HK-2 (cell line): ENCODE data around the gene AATK.
A peak's percentile ranks its signal among the peaks of the same experiment; 100 is the strongest.

Experiments used
- DNase-seq: peaks from one replicate; pipeline ENCODE4 v3.0.0-alpha.2; 2018; ENCODE audit not compliant: unreplicated experiment

Gene AATK

DNA sequence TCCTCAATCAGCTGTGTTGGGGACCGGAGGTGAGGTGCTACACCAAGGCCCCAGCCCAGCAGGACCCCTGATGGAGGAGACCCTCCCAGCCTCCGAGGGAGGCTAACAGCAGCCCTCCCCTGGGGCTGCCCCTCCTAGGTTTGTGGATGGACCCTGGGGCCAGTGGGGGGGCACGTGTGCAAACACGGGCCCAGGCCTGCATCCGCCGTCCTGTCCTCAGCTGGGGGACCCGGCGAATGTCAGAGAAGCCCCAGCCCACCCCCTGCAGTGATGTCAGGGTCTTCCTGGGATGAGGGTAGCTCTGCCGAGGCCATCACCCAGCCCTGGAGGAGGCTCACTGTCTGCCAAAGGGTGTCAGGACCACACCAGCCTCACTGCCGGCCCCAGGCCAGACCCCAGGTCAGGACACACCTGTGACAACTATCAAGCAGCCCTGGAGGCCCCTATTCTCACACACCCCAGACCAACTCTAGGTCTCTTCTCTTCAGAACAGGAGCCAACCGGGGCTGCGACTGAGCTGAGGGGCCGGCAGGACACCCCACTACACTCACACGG lies 30.0 kb upstream of the AATK start:
- no peak for DNase-seq

DNA sequence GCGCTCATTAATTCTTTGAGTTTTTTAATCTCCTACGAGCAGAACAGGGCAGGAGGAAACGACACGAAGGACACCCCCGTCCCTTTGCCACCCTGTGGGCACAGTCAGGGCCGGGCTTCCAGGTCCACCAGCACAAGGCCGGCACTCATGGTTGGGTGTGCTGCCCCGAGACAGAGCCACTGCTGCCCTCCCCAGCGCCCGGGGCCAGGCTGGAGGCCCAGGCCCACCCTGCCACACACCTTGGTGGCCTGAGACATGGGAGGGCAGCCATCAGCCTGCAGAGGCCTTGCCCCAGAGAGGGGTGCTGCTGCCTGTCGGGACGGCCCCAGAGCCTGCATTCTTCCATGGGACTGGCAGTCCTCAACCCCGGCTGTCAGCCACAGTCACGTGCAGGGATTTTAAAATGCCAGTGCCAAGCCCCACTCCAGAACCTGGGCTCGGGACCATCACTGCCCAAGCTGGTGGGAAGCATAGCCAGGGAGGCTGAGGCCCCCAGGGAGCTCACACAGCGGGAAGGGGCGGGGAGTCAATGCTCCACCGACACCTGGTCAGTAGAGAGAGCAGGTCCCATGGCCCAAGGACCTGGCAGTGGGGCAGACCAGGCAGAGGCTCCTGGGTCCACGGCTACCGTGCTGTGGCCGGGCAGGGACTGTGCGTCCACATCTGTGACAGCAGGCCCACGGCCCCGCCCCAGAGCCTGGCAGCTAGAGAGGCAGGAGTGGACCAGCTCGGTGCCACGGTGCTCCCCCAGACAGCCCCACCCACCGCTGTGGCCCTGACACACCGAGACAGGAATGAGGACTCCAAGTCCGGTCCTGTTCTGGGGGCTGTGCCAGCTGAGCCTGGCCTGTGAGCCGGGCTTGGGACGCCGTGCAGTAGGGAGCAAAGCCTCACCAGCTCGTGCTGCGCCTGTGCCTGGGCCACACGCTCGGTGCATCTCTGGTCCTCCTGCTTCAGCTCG lies 29.2 kb upstream of the AATK start:
- no peak for DNase-seq

DNA sequence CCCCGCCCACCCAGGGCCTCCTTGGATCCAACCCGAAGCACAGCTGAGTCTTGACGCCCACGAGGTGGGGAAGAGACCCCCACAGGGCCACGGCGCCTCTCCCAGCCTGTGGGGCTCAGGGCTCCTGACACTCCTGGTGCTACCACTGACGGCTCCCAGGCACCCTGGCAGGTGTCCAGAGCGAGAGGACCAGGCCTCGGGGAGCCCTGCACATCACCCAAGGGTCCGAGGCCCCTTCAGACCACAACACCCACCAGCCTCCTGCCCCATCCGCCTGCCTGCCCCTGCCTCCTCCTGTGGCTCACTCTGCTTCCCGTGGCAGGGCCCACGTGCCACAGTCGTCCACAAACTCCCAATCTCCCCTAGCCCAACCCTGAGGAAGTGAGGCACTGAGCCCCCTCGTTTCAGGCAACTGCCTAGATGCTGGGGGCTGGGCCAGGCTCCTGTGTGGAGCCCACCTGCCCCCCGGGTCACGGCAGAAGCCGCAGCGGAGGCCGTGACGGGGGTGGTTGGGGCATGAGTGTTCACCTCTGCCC lies 28.3 kb upstream of the AATK start:
- no peak for DNase-seq

DNA sequence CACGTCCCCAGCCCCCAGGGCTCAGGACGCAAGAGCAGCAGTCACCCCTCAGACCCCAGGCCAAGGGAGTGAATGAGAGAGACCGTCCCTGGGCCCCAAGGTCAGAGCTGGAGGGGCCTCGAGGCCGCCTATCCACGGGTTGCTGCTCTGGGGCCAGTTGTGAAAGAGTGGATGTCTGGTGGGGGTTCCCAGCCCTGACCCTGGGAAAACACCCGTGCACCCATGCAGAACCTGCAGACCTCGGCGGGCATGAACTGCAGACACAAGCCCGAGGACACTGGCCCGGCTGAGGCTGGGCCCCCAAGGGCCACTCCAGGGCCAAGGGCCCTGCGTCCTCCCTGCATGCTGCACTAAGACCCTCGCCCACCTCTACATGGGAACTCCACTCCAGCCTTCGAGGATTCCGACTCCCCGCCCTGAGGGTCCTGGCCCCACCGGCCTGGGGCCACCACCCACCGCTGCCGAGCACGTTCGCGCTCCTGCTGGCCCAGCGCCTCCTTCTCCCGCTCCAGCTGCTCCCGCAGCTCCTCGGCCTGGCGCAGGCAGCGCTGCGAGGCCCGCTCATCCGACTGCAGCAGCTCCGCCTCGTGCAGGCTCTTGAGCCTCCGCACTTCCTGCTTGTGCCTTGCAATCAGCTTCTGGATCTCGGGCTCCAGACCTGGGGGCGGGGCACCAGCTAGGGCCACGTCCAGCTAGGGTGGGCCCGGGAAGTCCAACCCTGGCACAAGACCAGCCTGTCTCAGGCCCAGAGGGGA lies 27.6 kb upstream of the AATK start:
- no peak for DNase-seq

DNA sequence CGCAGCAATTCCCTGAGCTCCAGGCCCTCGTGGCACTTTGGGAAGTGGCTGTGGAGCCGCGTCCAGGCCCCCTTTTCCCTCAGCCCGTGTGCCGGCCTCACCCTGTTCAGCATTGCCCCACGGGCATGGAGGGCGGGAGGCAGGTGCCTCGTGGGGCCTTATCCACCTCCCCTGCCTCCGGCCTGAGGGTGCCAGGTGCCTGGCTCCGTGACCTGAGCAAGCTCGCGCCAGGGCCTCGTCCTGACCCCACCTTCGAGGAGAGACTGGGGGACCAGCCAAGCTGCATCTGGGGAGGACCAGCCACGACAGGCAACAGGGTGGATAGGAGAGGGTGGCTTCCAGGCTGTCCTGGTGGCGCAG lies 27.0 kb upstream of the AATK start:
- DNase-seq: no peak

DNA sequence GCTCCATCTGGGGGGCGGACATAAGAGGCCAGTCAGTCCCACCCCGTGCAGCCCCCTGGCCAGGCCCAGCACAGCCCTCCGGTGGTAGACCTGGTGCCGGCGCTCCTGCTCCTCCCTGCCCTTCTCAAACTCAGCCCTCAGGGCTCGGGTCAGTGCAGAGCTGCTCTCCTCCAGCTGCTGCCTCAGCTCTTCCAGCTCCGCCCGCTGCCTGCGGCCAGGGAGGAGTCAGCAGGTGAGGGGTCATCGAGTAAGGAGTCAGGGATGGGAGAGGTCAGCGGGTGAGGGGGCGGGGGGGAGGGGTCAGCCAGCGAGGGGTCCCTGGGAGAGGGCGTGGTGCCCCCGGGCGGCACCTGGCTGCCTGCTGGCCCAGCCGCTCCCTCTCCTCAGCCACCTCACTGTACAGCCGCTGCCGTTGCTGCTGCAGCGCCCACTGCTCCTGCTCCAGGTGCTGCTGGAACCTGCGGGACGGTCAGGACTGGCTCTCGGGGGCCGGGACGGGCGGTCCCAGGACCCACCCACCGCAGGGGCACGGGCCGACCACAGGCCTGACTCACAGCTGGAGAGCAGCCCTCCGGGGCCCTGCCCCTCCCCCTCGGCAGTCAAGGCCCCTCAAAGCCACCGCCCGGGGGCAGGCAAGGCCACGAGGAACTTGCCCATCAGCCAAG lies 26.5 kb upstream of the AATK start:
- no peak for DNase-seq

DNA sequence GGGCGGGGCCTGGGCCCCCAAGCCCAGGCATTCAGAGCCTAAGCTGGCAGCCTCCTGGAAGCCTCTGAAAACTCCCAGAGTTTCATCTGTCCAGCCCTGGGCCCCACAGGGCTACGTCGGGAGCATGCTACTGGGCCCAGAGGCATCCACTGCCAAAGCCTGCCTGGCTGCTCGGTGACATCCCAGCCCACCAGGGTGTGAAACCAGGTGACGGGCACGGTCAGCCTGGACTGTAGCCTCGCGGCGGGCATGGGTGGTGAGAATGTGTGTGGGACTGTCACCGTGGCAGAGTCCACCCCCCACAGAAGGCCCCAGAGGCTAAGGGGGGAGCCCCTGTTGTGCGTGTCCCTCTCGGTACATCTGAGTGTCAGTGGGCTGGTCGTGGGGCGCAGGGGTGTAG lies 25.6 kb upstream of the AATK start:
- no peak for DNase-seq

DNA sequence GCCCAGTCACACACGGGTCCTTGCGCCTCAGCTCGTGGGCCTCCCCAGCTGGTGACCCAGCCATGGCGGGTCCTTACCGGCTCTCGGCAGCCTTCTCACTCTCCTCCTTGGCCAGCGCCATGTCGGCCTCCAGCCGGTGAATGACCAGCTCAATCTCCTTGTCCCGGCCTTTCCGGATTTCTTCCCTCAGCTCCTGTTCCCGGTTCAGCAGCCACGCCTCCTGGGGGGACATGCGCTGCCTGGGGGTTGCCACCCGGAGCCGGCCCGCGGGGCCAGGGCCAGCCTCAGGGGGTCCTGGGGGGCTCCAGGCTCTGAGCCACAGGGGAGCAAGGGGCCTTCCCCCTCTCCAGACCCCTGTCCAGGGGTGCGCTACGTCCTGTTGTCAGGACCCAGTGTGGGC lies 25.1 kb upstream of the AATK start:
- no peak for DNase-seq

DNA sequence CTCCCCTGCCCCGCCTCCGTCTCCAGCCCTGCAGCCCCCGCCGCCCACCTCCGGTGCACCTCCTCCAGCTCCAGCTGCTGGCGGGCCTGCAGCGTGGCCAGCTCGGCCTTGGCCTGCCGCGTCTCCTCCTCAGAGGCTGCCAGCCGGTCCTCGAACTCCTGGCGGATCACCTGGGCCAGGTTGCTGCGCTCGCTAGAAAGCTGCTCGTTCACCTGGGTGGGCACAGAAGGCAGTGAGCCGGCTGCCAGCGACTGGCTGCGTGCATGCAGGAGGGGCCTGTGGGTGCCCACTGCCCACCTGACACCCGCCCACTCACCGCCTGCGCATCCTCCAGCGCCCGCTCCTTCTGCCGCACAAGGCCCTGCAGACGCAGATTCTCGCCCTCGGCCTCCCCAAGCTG lies 24.6 kb upstream of the AATK start:
- DNase-seq: no peak

DNA sequence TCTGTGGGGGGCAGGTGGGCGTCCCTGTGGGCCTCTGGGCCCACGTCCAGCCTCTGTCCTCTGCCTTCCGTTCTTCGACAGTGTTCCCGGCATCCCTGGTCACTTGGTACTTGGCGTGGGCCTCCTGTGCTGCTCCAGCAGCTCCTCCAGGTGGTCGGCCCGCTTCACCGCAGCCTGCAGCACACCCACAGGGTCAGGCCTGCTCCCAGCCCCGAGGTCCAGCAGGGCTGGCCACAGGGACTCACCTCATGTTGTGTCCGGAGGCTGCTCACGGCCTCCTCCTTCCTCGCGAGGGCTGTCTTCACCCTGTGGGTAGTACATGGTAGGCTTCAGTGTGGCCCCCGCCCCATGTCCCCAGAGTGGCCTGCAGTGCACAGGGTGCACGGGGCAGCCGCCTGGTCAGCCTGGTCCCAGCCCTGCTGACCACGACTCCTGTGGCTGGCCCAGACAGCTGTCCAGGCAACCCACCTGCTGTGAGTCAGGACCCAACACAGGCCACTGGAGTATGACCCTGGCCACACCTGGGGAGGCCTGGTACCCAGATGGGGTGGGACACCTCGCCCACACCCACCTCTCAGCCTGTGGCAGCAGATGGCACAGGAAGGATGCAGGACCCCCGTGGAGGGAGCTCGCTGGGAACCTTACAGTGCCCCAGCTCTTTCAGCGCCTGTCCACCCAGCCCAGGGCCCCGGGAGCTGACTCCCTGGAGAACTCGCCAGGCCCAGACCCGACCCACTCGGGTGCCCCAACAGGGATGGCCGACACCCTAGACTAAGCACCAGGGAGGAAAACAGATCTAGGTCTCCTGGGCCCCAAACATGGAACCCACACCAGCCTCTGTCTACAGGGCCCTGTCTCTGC lies 23.9 kb upstream of the AATK start:
- peak; percentile 30 for DNase-seq

DNA sequence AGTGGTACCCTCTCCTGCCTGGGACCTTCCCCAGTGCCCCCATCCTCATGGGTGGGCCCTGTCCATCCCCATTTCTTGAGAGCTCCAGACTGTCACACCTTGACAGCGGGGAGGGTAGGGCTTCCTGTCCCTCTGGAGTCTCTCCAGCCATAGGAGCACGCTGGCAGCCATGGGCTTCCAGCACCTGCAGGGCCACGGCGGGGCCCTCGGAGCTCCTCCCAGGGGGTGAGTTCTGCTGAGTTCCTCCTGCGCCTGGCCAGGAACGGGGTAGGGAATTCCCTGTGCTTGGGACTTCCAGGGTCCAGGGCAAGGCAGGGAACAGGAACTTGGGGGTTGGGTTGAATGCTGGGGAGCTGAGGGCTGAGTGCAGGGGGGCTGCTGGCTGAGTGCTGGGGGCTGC lies 23.0 kb upstream of the AATK start:
- DNase-seq: no peak

DNA sequence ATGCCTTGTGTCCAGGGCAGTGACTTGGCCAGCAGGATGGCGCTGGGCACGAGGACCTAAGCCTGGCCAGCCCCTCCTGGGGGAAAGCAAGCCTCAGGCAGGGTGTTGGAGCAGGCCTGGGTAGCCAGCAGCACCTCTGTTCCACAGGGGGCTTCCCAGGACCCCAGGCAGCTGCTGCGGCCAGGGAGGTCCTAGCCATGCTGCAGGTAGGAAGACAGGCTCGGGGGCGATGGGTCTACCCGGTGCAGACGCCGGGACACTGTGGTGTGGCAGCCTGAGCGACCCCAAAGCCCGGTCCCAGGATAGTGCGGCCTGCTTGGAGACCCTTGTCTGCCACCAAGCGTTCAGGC lies 22.4 kb upstream of the AATK start:
- no peak for DNase-seq

DNA sequence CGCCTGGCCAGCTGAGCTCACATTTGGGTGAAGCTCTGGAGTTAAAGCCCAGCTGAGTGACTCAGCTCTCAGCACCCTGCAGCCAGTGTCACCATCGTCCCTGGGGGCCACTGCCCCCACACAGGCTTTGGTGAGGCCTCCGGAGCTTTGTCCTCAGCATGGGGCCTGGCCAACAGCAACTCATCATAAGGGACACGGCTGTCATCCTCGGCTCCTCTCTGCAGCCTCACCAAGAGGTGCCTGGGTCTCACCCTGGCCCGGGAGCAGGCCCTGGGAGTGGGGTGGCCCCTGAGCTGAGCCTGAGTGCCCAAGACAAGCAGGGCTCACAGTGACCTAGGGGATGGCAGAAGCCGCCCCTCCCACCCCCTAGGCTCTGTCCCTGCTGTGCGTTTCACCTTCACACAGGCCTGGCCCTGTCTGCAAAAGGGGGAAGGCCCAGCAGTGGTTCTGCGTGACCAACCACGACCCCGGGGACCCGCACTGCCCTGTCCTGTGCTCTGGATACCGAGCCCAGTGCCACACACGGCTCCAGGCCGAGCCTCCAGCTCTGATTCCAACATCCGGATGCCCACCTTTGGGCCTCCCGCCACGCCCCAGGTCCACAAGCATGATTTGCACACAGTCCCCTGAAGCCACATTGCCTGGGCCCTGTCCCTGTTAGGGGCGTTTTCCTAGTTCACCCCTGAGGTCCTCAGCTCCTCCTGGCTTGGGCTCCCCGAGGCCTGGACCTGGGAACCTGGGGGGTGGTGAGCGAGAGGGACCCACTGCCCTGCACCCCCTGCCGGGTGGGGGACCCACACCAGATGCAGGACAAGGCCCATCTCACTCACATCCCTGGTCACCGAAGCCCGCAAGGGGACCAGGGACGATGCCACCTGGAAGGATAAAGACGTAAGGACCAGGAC lies 21.8 kb upstream of the AATK start:
- no peak for DNase-seq

DNA sequence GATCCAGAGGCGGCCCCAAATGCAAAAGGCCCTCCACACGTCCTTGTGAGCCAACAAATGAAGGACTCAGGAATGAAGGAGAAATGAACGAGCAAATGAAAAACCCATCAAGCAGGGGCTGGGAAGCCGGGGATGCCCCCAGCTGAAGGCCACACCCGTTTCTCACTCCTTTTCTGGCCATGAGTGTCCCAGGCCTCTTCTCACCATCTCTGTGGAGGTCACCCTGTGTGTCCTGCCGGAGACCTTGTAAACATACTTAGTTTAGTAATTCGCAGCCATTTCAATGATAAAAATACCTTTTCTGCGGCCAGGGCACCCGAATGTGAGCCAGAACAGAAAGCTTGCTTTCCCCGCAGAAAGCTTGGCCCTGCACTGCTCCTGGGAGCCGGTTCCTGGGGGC lies 21.1 kb upstream of the AATK start:
- DNase-seq: no peak

DNA sequence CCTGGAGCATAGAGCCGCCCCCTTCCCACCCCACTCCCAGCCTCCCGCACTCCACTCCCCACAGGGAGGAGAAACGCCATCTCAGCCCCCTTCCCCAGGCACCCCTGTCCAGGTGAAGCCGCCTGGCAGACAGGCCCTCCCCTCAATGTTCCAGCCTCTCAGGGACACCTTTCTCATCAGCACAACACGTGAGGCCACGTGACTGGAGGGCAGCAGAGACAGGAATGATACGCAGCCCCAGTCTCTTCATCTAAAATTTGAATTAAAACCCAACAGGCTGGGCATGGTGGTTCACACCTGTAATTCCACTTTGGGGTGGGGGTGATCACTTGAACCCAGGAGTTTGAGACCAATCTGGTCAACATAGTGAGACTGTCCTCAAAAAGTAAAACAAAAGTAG lies 20.2 kb upstream of the AATK start:
- DNase-seq: no peak

DNA sequence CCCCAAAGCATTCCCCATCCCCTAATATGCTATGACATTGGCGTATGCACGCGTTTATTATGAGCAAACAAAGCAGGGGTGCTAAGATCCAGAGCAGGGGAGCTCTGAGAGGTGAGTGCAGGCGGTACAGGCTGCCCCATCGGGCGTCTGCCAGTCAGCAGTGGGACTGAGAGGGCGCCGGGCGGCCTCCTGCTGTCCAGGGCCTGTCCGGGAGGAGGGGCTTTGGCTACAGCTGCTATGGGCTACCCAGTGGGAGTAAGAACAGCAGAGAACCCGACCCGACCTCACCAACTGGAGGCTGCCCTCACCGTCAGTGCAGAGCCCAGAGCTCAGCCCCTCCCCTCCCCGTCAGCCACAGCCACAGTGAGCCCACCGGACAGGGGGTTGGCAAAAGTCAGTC lies 18.5 kb upstream of the AATK start:
- no peak for DNase-seq

DNA sequence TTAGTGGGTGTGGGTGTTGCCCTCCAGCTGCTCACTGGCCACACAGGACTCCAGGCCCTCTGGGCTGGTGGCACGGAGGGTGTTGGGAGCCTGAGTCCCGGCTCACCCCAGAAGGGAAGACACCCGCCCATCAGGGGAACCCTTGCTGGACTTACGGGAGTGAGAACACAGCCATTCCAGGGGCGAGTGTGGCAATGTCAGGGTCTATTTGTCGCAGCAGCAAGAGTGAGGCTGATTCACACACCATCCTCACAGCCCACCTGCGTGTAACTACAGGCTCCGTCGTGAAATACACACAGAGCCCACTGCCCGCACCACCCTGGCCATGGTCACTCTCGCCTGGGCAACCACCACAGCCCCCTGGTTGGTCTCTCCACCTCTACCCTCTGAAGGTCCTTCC lies 17.8 kb upstream of the AATK start:
- DNase-seq: no peak

DNA sequence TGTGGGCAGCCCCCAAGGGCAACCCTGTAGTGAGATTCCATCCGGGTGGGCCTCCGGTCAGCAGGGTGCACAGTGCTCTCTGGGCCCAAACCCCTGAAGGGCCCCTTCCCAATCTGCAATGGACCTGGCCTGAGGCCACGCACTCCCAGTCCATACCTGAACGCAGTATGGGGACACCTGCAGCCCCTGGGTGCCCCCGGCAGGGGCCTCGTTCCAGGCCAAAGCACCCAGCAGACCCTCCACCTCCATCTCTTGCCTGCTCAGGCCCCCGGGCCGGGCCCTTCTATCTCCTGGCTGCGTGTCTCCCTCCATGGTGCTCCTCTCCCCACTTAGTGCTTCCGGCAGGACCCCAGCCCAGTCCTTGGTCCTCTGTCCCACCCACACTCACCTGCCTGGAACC lies 17.3 kb upstream of the AATK start:
- DNase-seq: no peak

DNA sequence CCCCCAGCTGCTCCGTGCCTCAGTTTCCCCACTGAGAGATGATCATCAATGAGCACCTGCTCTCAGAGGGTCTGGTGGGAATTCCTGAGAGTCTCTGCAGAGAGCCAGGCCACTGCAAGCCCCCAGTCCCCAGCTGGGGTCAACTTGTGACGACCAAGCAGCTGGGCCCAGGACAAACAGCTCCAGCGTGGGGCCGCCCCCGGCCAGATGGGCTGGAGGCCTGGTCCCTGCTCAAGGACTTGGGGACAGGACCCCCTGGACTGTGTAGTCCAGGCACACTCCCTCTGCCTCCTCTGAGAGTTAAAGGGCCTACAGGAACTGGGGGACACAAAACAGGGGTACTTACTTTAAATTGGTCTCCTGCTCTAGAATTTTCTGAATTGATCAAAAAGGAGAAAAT lies 16.6 kb upstream of the AATK start:
- DNase-seq: no peak

DNA sequence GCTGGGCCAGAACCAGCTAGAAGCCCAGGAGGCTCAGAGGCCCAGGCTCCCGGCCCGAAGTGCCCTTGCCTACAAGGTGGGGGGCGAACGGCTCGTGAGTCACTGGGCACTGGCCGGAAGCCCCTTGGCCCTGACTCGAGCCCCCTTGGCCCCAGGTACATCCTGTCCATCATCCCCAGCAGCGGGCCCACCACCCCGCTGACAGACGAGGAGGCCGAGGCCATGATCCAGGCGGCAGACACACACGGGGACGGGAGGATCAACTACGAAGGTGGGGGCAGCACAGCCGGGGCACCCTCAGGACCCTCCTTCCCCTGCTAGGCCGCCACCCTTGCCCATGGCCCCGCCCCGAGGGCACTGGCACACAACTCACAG lies 15.8 kb upstream of the AATK start:
- no peak for DNase-seq
